Gastroesophageal sphincter (tissue), 4 donors: Measurements from ENCODE around the gene TRABD2B. TPM values are rescaled to one million over a fixed set of nuclear protein-coding genes. Genes with fewer than 3 reads are reported as not detected.
A peak's percentile ranks its signal among the peaks of the same experiment; 100 is the strongest.

Source experiments
- ATAC-seq: fragments of 150-250 bp; one replicate; pipeline ENCODE4 v1.9.1; 2016; ENCODE audit warnings: mild to moderate bottlenecking, moderate library complexity
- H3K27ac ChIP-seq, 4 donors: fragments of 200-600 bp; sonication (generic) in 3 of 4; 1 replicate in 3 of 4; 2 replicates in 1 of 4; pipeline ENCODE4 v1.5.1; 2016 to 2019
- H3K27me3 ChIP-seq: fragments of 200-600 bp; sonication (generic); one replicate; pipeline ENCODE4 v1.5.1; 2019
- H3K36me3 ChIP-seq, 2 donors: fragments of 200-600 bp; sonication (generic); one replicate each; pipeline ENCODE4 v1.5.1; 2019; ENCODE audit warnings: control low read depth in 1 of 2
- H3K4me1 ChIP-seq, 3 donors: fragments of 200-600 bp; sonication (generic); 1 replicate in 2 of 3; 2 replicates in 1 of 3; pipeline ENCODE4 v1.5.1; 2016 to 2019; ENCODE audit warnings: control low read depth in 2 of 3
- H3K4me3 ChIP-seq, 2 donors: fragments of 200-600 bp; sonication (generic); one replicate each; pipeline ENCODE4 v1.5.1; 2019; ENCODE audit warnings: mild to moderate bottlenecking in 1 of 2, moderate library complexity in 1 of 2
- H3K9me3 ChIP-seq, 3 donors: fragments of 200-600 bp; sonication (generic); one replicate each; pipeline ENCODE4 v1.5.1; 2017 to 2019; ENCODE audit warnings: control low read depth in 2 of 3
- EP300 ChIP-seq: sonication (generic); formaldehyde crosslinking; IDR thresholded peaks from one replicate; pipeline ENCODE4 v1.6.1; 2017; ENCODE audit warnings: antibody characterized with exemption, mild to moderate bottlenecking
- POLR2A ChIP-seq, 2 donors: fragments of 450-650 bp; IDR thresholded peaks; one replicate each; pipeline ENCODE4 v1.6.1; 2017; ENCODE audit warnings: antibody characterized with exemption in 2 of 2, mild to moderate bottlenecking in 2 of 2, moderate library complexity in 1 of 2
- POLR2AphosphoS5 ChIP-seq: sonication (generic); formaldehyde crosslinking; IDR thresholded peaks from one replicate; pipeline ENCODE4 v1.6.1; 2017; ENCODE audit warnings: antibody characterized with exemption
- WGBS, 2 donors: methylation state at CpG; one replicate each; pipeline ENCODE4 v1.1.5; 2018; ENCODE audit warnings: low coverage in 1 of 2; 5-methylcytosine and 5-hydroxymethylcytosine counted together
- total RNA-seq, 4 donors: library from RNA; depleted of rRNA; stranded (reverse); fragments of >200 nt; gene quantifications; one replicate each; pipeline ENCODE4 v1.1.0, GENCODE V29; 2016
- TF ChIP-seq, protein P1 (sequence below), 4 experiments: fragments of 200-600 bp in 2 of 4; fragments of 450-650 bp in 2 of 4; sonication (generic) in 1 of 4; IDR thresholded peaks; one replicate each; pipeline ENCODE4 v1.5.1; 2017 to 2019; ENCODE audit warnings: antibody characterized with exemption in 4 of 4, mild to moderate bottlenecking in 2 of 4, moderate library complexity in 2 of 4

The TRABD2B gene
- total RNA-seq, 4 donors from 2014 or later = 2.6 to 6.5 (median 3.4) TPM

DNA sequence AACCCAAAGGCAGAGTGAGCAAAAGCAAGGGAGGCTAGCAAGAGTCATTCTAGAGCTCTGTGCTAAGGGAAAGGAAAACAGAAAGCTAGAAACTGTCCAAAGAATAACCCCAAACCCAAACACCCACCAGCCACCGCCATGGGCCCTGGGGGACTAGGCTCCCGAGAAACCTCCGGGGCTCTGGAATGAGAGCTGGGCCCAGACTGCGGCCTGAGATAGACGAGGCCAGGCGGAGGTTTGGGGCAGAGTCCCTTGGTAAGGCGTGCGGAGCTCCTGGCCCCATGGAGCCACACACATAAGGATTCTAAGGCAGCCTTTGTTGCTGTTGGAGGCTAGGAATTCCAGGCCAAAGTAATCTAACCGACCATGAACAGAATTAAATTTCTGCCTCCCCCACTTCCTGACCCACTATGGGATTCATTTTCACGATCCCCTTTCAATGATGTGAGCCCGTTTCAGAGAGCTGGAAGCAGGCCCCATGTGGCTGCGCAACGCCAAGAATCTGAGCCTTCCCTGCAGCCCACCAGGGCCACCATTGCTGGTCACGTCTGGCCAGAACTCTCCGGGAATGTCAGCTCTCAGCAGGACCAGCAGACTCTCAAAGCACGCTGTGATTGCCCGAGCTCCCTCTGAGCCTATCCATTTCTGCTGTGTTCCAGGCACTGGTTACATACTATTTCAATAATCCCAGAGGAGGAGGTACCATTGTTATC lies 145.0 kb downstream of the TRABD2B start:
- H3K27ac ChIP-seq = no peak overlapping the region
- H3K27me3 ChIP-seq = no peaks in the 10 kb centered on the region
- no peak for ATAC-seq
- no peaks in the 10 kb centered on the region for H3K9me3 ChIP-seq
- WGBS, 2 donors = 85 to 92% methylated on average over 11 to 15 of the region's 17 CpGs
- H3K36me3 ChIP-seq = no peaks in the 10 kb centered on the region
- TF ChIP-seq POLR2A (IDR thresholded peaks at IDR 0.05) (no peak), POLR2AphosphoS5 (no peak), EP300 (no peak)
- TF ChIP-seq, protein P1, sequence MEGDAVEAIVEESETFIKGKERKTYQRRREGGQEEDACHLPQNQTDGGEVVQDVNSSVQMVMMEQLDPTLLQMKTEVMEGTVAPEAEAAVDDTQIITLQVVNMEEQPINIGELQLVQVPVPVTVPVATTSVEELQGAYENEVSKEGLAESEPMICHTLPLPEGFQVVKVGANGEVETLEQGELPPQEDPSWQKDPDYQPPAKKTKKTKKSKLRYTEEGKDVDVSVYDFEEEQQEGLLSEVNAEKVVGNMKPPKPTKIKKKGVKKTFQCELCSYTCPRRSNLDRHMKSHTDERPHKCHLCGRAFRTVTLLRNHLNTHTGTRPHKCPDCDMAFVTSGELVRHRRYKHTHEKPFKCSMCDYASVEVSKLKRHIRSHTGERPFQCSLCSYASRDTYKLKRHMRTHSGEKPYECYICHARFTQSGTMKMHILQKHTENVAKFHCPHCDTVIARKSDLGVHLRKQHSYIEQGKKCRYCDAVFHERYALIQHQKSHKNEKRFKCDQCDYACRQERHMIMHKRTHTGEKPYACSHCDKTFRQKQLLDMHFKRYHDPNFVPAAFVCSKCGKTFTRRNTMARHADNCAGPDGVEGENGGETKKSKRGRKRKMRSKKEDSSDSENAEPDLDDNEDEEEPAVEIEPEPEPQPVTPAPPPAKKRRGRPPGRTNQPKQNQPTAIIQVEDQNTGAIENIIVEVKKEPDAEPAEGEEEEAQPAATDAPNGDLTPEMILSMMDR (IDR thresholded peaks at IDR 0.05) = no peak
- H3K4me3 ChIP-seq = no peak overlapping the region
- peaks cover 0 to 14% (median 6%) of the 10 kb centered on the region in 3 donors for H3K4me1 ChIP-seq

DNA sequence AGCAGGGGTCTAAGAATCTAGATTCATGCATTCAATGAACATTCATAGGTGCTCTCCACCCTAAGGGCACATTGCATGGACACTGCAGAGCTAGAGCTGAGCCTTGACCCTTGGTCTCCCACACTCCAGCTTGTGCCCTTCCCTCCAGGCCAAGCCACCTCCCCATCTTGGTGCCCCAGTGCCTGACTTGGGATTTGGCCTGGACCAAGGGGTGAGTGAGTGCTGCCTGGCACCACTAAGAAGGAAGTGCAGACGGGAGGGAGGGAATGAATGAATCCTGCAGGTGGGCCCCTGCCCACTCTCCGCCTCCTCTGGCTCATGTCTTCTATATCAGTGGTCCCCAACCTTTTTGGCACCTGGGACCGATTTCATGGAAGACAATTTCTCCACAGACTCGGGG lies 146.7 kb downstream of the TRABD2B start:
- no peak for ATAC-seq
- peaks cover 0 to 14% (median 6%) of the 10 kb centered on the region in 3 donors for H3K4me1 ChIP-seq
- H3K4me3 ChIP-seq = no peak overlapping the region
- TF ChIP-seq POLR2AphosphoS5 (no peak), POLR2A (IDR thresholded peaks at IDR 0.05) (no peak), EP300 (no peak)
- TF ChIP-seq, protein P1 (IDR thresholded peaks at IDR 0.05) = no peak
- 80 to 100% methylated on average over 1 of the region's 4 CpGs for WGBS, 2 donors
- H3K27ac ChIP-seq = no peak overlapping the region
- H3K27me3 ChIP-seq = no peaks in the 10 kb centered on the region
- no peaks in the 10 kb centered on the region for H3K9me3 ChIP-seq
- no peaks in the 10 kb centered on the region for H3K36me3 ChIP-seq

DNA sequence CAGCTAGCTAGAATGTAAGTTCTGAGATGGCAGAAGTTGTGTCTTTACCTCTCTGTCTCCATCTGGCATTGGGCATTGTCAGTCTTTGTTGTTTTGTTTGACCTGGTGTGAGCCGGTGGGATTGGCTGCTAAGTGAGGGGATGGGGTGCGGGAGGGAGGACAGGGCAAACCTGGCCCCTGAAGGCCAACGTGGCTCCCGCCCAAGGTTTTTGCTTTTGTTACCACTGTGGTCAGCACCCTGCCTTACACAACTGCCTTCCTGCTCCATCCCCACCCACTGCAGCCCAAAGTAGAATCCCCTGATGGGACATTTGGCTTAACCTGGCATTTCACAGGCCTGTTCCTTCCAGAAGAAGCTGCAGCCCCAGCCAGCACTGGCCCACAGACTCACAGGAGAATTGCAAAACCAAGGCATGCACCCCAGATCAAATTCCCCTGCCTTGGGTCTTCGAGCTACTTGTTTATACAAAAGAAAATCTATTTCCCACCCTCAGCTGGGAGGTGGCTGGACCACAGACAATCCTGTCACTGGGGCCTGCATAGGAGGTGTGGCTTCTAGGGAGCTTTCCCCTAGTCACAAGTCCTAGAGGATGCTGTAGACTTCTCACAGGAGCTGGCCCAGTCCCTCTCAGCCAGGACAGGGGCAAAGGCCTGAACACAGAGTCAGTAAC lies 147.5 kb downstream of the TRABD2B start:
- 60 to 92% methylated on average over 1 to 2 of the region's 5 CpGs for WGBS, 2 donors
- ATAC-seq = peak; percentile 71
- H3K36me3 ChIP-seq = no peaks in the 10 kb centered on the region
- no peaks in the 10 kb centered on the region for H3K27me3 ChIP-seq
- H3K9me3 ChIP-seq = no peaks in the 10 kb centered on the region
- H3K27ac ChIP-seq = no peak overlapping the region
- H3K4me3 ChIP-seq = no peak overlapping the region
- peaks cover 0 to 14% (median 6%) of the 10 kb centered on the region in 3 donors for H3K4me1 ChIP-seq
- TF ChIP-seq POLR2A (IDR thresholded peaks at IDR 0.05) = no peak
- TF ChIP-seq EP300 = no peak
- TF ChIP-seq, protein P1 (IDR thresholded peaks at IDR 0.05) = no peak
- no peak for TF ChIP-seq POLR2AphosphoS5

DNA sequence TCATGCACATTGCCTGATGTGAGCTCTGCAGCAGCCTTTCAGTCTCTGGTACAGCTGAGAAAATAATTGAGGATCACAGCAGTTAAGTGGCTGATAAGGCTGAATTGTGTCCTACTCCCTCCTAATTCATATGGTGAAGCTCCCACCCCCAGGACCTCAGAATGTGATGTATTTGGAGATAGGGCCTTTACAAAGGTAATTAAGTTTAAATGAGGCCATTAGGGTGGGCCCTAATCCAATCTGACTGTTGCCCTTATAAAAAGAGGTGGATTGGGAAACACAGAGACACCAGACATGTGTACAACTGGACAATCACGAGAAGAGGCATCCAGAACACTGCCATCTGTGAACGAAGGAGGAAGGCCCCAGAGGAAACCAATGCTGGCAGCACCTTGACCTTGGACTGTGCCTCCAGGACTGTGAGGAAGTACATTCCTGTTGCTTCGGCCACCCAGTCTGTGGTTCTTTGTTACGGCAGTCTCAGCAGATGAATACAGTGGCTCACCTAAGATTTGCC lies 148.1 kb downstream of the TRABD2B start:
- no peaks in the 10 kb centered on the region for H3K27me3 ChIP-seq
- WGBS, 2 donors = 66 to 100% methylated on average over 4 of the region's 4 CpGs
- H3K4me1 ChIP-seq = peaks cover 0 to 18% (median 6%) of the 10 kb centered on the region in 3 donors
- H3K9me3 ChIP-seq = no peaks in the 10 kb centered on the region
- H3K27ac ChIP-seq = no peak overlapping the region
- TF ChIP-seq, protein P1 (IDR thresholded peaks at IDR 0.05) = no peak
- no peak for TF ChIP-seq POLR2AphosphoS5
- TF ChIP-seq EP300 = no peak
- TF ChIP-seq POLR2A (IDR thresholded peaks at IDR 0.05) = no peak
- no peak for ATAC-seq
- H3K36me3 ChIP-seq = no peaks in the 10 kb centered on the region
- no peak overlapping the region for H3K4me3 ChIP-seq
